ENCODE data around the gene ADH4.
"Not testable (repeated sequence)": the region's sequence is repeated elsewhere in the genome, so short reads cannot be mapped to it uniquely, and the experiment has no call there.

ADH4 gene

DNA sequence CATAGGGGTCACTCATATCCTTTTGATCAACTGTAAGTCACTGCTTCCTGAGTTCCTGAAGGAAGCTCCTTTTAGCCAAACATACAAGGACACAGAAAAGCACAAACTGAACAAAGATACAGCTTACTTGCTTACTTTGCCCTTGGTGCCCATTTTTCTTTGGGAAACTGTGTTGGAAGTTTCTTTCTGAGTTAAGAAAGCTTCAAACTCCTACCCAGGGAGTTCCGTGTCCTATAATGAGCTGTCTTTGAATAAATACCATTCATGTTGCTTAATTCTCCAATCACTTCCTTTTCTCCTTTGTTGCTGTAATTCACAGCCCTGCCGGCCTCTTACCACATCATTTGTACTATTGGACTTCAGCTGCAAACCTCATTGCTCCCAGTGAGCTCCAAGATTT lies at the start of gene ADH4:
Gene ADH4 (minus strand): TSS at position 228 of the 400 bp plus-strand sequence. CDS start 75 bp downstream, at position 153.
- Histone ChIP-seq H3K9me3 (ENCODE audit: low read length) (no peaks in the 10 kb centered on the region), H3K27me3 (ENCODE audit: control insufficient read depth in 1 of 2, insufficient read depth in 2 of 2, low read length in 2 of 2) (no peaks in the 10 kb centered on the region), H3K9ac (ENCODE audit: low read length) (no peak within 1 kb of the TSS), H3K4me1 (ENCODE audit: insufficient read depth, low read length) (no peaks in the 10 kb centered on the region), H3K36me3 (ENCODE audit: insufficient read depth, low read length) (no peaks in the 10 kb centered on the region), H3K27ac (ENCODE audit: low read depth, low read length) (no peak within 1 kb of the TSS), H3K4me3 (ENCODE audit: low read depth in 1 of 2, low read length in 2 of 2) (no peak within 1 kb of the TSS)

DNA sequence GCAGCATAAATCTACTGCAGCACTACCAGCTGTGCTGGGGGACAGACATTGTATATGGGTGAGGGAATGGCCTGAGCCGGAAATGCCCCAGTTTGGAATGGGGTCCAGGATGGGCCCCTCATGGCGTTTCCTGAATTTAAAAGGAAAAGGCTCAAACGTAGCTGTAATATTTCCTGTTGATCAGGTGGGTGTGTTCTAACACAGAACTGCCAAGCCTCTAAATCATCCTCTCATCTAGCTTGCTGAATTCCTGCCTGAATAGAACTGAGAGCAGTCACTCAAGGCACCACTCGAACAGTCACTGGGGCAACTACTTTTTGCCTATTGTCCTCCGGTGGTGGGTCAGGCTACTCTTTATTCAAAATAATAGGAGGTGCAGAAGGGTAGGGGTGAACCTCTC lies 46.2 kb upstream of the ADH4 start:
- Histone ChIP-seq H3K27ac (ENCODE audit: low read depth, low read length) (no peak overlapping the region), H3K4me1 (ENCODE audit: insufficient read depth, low read length) (no peaks in the 10 kb centered on the region), H3K9me3 (ENCODE audit: low read length) (no peaks in the 10 kb centered on the region), H3K4me3 (ENCODE audit: low read depth in 1 of 2, low read length in 2 of 2) (no peak overlapping the region), H3K9ac (ENCODE audit: low read length) (no peak overlapping the region), H3K36me3 (ENCODE audit: insufficient read depth, low read length) (no peaks in the 10 kb centered on the region), H3K27me3 (ENCODE audit: control insufficient read depth in 1 of 2, insufficient read depth in 2 of 2, low read length in 2 of 2) (no peaks in the 10 kb centered on the region)

DNA sequence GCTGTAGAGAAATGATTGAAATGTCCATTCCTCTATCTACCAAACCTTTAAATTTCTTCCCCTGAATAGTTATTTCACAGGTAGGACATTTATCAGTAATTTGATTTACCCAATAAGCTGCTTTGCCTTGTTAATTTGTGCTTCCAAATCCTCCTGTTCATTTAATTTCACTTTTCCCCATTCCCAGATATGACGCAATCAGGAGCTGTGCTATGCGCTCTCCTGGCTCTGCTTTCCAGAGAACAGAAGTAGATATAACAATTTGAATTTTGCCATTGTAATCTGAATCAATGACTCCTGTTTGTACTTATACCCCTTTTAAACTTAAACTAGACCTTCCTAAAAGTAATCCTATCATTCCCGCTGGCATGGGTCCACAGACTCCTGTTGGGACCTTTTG lies 45.8 kb upstream of the ADH4 start:
- not testable (repeated sequence) for H3K27ac ChIP-seq (ENCODE audit: low read depth, low read length); H3K36me3 ChIP-seq (ENCODE audit: insufficient read depth, low read length); H3K27me3 ChIP-seq (ENCODE audit: control insufficient read depth in 1 of 2, insufficient read depth in 2 of 2, low read length in 2 of 2); H3K9ac ChIP-seq (ENCODE audit: low read length); H3K9me3 ChIP-seq (ENCODE audit: low read length); H3K4me1 ChIP-seq (ENCODE audit: insufficient read depth, low read length); H3K4me3 ChIP-seq (ENCODE audit: low read depth in 1 of 2, low read length in 2 of 2)

DNA sequence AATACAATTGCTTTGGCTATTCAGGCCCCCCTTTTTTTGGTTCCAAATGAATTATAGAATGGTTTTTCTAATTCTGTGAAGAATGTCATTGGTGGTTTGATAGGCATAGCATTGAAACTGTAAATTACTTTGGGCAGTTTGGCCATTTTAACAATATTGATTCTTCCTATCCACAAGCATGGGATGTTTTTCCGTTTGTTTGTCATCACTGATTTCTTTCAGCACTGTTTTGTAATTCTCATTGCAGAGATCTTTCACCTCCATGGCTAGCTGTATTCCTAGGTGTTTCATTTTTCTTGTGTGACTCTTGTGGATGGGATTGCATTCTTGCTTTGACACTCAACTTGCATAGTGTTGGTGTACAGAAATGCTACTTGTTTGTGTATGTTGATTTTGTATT lies 41.9 kb upstream of the ADH4 start:
- H3K4me1 ChIP-seq (ENCODE audit: insufficient read depth, low read length): no peaks in the 10 kb centered on the region
- H3K27ac ChIP-seq (ENCODE audit: low read depth, low read length): no peak overlapping the region
- H3K27me3 ChIP-seq (ENCODE audit: control insufficient read depth in 1 of 2, insufficient read depth in 2 of 2, low read length in 2 of 2): no peaks in the 10 kb centered on the region
- no peaks in the 10 kb centered on the region for H3K9me3 ChIP-seq (ENCODE audit: low read length)
- H3K9ac ChIP-seq (ENCODE audit: low read length): no peak overlapping the region
- no peak overlapping the region for H3K4me3 ChIP-seq (ENCODE audit: low read depth in 1 of 2, low read length in 2 of 2)
- H3K36me3 ChIP-seq (ENCODE audit: insufficient read depth, low read length): no peaks in the 10 kb centered on the region

DNA sequence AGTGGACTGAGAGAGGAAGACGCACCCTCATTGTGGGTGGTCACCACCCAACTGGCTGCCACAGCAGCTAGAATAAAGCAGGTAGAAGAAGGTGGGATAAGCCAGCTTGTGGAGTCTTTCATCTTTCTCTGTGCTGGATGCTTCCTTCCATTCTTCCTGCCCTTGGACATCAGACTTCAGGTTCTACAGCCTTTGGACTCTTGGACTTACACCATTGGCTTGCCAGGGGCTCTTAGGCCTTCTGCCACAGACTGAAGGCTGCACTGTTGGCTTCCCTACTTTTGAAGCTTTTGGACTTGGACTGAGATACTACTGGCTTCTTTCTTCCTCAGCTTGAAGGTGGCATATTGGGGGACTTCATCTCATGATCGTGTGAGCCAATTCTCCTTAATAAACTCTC lies 41.5 kb upstream of the ADH4 start:
- peaks cover 2% of the 10 kb centered on the region for H3K4me1 ChIP-seq (ENCODE audit: insufficient read depth, low read length)
- H3K9me3 ChIP-seq (ENCODE audit: low read length): no peaks in the 10 kb centered on the region
- no peak overlapping the region for H3K27ac ChIP-seq (ENCODE audit: low read depth, low read length)
- H3K36me3 ChIP-seq (ENCODE audit: insufficient read depth, low read length): no peaks in the 10 kb centered on the region
- H3K9ac ChIP-seq (ENCODE audit: low read length): no peak overlapping the region
- H3K27me3 ChIP-seq (ENCODE audit: control insufficient read depth in 1 of 2, insufficient read depth in 2 of 2, low read length in 2 of 2): no peaks in the 10 kb centered on the region
- H3K4me3 ChIP-seq (ENCODE audit: low read depth in 1 of 2, low read length in 2 of 2): no peak overlapping the region

DNA sequence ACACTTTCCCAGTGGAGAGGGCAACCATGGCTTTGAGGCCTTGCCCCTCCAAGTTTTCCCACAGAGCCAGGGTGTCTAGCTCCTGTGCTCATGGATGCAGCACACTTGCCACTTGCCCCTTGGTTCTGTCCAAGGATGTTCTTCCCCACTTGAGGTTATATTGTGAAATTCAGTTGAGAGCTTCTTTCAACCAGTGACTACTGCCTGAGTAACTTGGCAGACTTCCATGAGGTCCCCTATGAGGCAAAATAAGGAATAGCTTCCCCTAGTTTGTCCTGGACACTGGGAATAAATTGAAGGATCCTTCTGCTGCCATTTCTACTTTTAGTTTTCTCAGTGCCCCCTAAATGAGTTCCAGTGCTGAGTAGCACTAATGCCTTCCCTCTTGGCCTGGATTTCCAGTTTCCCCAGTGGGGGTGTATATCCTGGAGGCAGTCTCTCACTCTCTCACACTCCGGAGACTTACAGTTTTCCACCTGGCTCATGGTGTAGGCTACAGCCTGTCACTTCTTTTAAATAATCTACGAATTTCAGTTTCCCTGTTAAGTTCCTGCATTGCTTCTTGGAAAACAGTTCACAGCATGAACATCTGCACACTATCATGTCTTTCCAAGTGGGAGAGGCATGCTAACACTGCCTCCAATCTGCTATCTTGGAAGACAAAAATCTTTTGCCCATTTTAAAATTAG lies 36.4 kb upstream of the ADH4 start:
- H3K4me3 ChIP-seq (ENCODE audit: low read depth in 1 of 2, low read length in 2 of 2): no peak overlapping the region
- no peaks in the 10 kb centered on the region for H3K36me3 ChIP-seq (ENCODE audit: insufficient read depth, low read length)
- H3K4me1 ChIP-seq (ENCODE audit: insufficient read depth, low read length): peaks cover 15% of the 10 kb centered on the region
- no peak overlapping the region for H3K9ac ChIP-seq (ENCODE audit: low read length)
- H3K27ac ChIP-seq (ENCODE audit: low read depth, low read length): no peak overlapping the region
- H3K9me3 ChIP-seq (ENCODE audit: low read length): no peaks in the 10 kb centered on the region
- H3K27me3 ChIP-seq (ENCODE audit: control insufficient read depth in 1 of 2, insufficient read depth in 2 of 2, low read length in 2 of 2): no peaks in the 10 kb centered on the region

DNA sequence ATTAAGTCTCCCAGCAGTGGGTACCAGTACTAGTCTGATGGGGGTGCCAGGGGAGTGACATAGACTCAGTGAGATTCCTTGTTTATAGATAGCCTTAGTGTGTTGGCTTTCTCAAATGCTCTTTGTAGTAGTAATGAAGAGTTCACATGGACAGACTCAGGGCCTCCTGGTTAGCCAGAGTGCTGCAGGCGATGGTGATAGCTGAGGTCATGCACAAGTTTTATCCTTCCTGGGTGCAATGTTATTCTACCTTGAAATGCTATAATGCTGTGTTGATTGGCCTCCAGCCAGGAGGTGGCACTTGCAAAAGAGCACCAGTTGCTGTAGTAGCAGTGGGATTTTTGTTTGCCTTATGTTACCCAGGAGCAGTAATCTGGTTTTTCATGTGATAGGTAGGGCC lies 35.5 kb upstream of the ADH4 start:
- Histone ChIP-seq H3K9ac (ENCODE audit: low read length) (no peak overlapping the region), H3K4me1 (ENCODE audit: insufficient read depth, low read length) (peaks cover 15% of the 10 kb centered on the region), H3K9me3 (ENCODE audit: low read length) (no peaks in the 10 kb centered on the region), H3K4me3 (ENCODE audit: low read depth in 1 of 2, low read length in 2 of 2) (no peak overlapping the region), H3K27ac (ENCODE audit: low read depth, low read length) (no peak overlapping the region), H3K27me3 (ENCODE audit: control insufficient read depth in 1 of 2, insufficient read depth in 2 of 2, low read length in 2 of 2) (no peaks in the 10 kb centered on the region), H3K36me3 (ENCODE audit: insufficient read depth, low read length) (no peaks in the 10 kb centered on the region)

DNA sequence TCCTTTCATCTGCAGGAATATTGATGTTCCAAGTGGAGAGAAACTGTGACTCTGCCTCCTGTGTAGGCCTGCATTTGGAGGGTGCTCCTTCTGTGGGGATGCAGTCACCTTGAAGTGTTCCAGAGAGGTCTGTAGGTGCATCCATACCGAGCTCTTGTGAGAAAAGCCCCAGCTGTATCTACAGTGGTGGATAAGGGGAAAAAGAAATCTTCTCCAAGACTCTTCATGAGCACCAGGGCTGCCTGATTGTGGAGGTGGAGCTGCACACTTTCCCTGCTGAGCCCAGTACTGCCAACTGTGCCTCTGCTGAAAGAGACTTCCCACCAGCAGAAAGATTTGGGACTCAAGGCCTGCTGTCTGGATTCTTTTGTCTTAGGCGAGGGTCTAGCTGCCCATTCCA lies 35.1 kb upstream of the ADH4 start:
- Histone ChIP-seq H3K4me3 (ENCODE audit: low read depth in 1 of 2, low read length in 2 of 2) (no peak overlapping the region), H3K4me1 (ENCODE audit: insufficient read depth, low read length) (peaks cover 15% of the 10 kb centered on the region), H3K27me3 (ENCODE audit: control insufficient read depth in 1 of 2, insufficient read depth in 2 of 2, low read length in 2 of 2) (no peaks in the 10 kb centered on the region), H3K27ac (ENCODE audit: low read depth, low read length) (no peak overlapping the region), H3K9me3 (ENCODE audit: low read length) (no peaks in the 10 kb centered on the region), H3K9ac (ENCODE audit: low read length) (no peak overlapping the region), H3K36me3 (ENCODE audit: insufficient read depth, low read length) (no peaks in the 10 kb centered on the region)

DNA sequence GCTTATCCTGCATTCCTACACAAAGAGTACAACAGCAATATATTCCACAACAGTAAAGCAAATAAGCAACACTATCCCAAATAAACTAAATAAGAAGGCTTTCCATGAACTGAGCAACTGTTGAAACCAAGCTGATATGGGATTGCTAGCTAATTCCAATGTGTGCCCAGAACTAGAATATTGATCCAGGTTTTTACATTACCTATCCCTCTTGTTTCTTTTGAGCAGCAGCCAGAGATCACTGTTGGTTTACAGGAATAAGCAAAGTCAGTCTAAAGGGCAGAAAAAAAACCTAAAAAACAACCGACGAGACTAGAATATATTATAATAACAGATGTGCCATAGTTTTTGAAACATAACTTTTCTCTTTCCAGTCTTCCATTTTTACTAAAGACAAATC lies 22.4 kb upstream of the ADH4 start:
- H3K9me3 ChIP-seq (ENCODE audit: low read length): no peaks in the 10 kb centered on the region
- no peak overlapping the region for H3K9ac ChIP-seq (ENCODE audit: low read length)
- H3K27me3 ChIP-seq (ENCODE audit: control insufficient read depth in 1 of 2, insufficient read depth in 2 of 2, low read length in 2 of 2): no peaks in the 10 kb centered on the region
- no peak overlapping the region for H3K27ac ChIP-seq (ENCODE audit: low read depth, low read length)
- H3K36me3 ChIP-seq (ENCODE audit: insufficient read depth, low read length): no peaks in the 10 kb centered on the region
- no peak overlapping the region for H3K4me3 ChIP-seq (ENCODE audit: low read depth in 1 of 2, low read length in 2 of 2)
- no peaks in the 10 kb centered on the region for H3K4me1 ChIP-seq (ENCODE audit: insufficient read depth, low read length)

DNA sequence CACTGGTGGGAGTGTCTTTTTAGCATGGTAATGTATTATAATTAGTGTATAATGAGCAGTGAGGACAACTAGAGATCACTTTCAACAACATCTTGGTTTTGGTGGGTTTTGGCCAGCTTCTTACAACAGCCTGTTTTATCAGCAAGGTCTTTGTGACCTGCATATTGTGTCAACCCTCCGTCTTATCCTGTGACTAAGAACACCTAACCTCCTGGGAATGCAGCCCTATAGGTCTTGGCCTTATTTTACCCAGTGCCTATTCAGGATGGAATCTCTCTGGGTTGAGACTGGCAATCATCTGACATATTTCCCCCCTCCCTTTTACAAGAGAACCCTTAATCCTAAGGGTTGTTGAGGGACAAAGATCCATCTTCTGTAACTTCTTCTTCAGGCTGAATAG lies 21.9 kb upstream of the ADH4 start:
- Histone ChIP-seq H3K4me1 (ENCODE audit: insufficient read depth, low read length) (no peaks in the 10 kb centered on the region), H3K27ac (ENCODE audit: low read depth, low read length) (no peak overlapping the region), H3K4me3 (ENCODE audit: low read depth in 1 of 2, low read length in 2 of 2) (no peak overlapping the region), H3K9me3 (ENCODE audit: low read length) (no peaks in the 10 kb centered on the region), H3K36me3 (ENCODE audit: insufficient read depth, low read length) (no peaks in the 10 kb centered on the region), H3K9ac (ENCODE audit: low read length) (no peak overlapping the region), H3K27me3 (ENCODE audit: control insufficient read depth in 1 of 2, insufficient read depth in 2 of 2, low read length in 2 of 2) (no peaks in the 10 kb centered on the region)

DNA sequence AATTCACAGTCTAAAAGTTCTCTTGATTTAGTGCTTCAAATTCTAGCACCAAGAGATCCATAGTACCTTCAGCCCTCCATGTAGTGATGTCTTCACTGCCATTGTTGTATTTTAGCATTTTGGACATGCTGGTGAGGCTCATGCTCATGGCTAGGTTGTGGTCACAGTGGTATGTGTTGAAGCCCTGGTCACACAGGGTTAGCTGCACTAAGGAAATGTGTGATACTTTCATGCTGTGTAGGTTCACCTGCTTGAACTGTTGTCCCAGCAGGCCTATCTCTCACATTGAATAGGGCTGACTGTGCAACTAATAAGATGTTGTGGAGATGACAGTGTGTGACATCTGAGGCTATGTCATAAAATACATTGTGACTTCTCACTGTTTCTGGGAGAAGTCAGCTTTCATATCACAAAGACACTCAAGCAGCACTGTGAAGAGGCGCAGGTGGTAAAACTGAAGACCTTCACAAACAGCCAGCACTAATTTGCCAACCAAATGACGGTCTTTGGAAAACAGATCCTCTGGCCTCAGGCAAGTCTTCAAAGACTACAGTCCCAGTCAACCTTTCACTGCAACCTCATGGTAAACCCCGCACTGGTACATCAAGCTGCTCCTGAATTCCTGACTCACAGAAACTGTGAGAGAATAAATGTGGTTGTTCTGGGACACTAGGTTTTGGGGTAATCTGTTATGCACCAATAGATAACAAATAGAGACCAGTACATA lies 17.4 kb upstream of the ADH4 start:
- no peak overlapping the region for H3K27ac ChIP-seq (ENCODE audit: low read depth, low read length)
- no peaks in the 10 kb centered on the region for H3K9me3 ChIP-seq (ENCODE audit: low read length)
- no peak overlapping the region for H3K9ac ChIP-seq (ENCODE audit: low read length)
- H3K27me3 ChIP-seq (ENCODE audit: control insufficient read depth in 1 of 2, insufficient read depth in 2 of 2, low read length in 2 of 2): no peaks in the 10 kb centered on the region
- no peaks in the 10 kb centered on the region for H3K4me1 ChIP-seq (ENCODE audit: insufficient read depth, low read length)
- H3K36me3 ChIP-seq (ENCODE audit: insufficient read depth, low read length): no peaks in the 10 kb centered on the region
- H3K4me3 ChIP-seq (ENCODE audit: low read depth in 1 of 2, low read length in 2 of 2): no peak overlapping the region

DNA sequence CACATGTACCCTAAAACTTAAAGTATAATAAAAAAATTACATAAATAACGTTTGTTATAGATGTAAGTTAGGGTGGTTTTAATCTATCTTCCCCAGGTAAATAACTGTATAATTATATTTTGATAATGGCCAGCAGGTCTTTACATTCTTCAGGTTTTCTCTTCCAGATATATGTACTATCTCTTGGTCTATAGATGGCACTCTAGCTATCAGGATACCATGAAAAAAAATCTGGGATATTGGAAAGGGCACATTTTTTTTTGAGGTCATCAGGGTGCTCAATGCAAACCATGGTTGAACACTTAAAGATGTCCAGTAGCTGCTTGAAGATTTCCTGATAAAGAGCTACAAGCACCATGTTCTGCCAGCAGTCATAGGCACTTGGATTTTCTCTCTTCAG lies 15.6 kb upstream of the ADH4 start:
- H3K36me3 ChIP-seq (ENCODE audit: insufficient read depth, low read length): no peaks in the 10 kb centered on the region
- no peak overlapping the region for H3K27ac ChIP-seq (ENCODE audit: low read depth, low read length)
- no peak overlapping the region for H3K4me3 ChIP-seq (ENCODE audit: low read depth in 1 of 2, low read length in 2 of 2)
- no peaks in the 10 kb centered on the region for H3K9me3 ChIP-seq (ENCODE audit: low read length)
- H3K9ac ChIP-seq (ENCODE audit: low read length): no peak overlapping the region
- H3K4me1 ChIP-seq (ENCODE audit: insufficient read depth, low read length): no peaks in the 10 kb centered on the region
- no peaks in the 10 kb centered on the region for H3K27me3 ChIP-seq (ENCODE audit: control insufficient read depth in 1 of 2, insufficient read depth in 2 of 2, low read length in 2 of 2)

Data from muscle layer of colon (tissue), 2 donors.